GM12878 (cell line): ENCODE measurements around the gene DIS3L2. TPM values are rescaled to one million over a fixed set of nuclear protein-coding genes. Genes with fewer than 3 reads are reported as not detected.

Experiments
- ATAC-seq: fragments of 200-7000 bp; cut with Tn5 transposase; 3 replicates; pipeline ENCODE4 v1.9.1; 2020; ENCODE audit warnings: mild to moderate bottlenecking, moderate library complexity
- BruUV-seq: library from RNA; stranded (reverse); fragments of 400-500 nt; replicated peaks from 2 replicates; lab custom pipeline; 2021; lab: Mats Ljungman, UMichigan
- CTCF ChIA-PET: fragments of 300-600 bp; sonication (Branson Sonifier 250); formaldehyde crosslinking; extraction: SDS; loops from one replicate; lab custom pipeline; 2021; ENCODE audit warnings: inconsistent platforms; lab: Yijun Ruan, JAX
- POLR2A ChIA-PET: fragments of 350-600 bp; formaldehyde crosslinking; extraction: SDS; loops from one replicate; lab custom pipeline; 2021; ENCODE audit warnings: inconsistent platforms; lab: Charles Lee
- RAD21 ChIA-PET: fragments of 300-600 bp; sonication (Branson Sonifier 250); formaldehyde crosslinking; loops from one replicate; lab custom pipeline; 2023; ENCODE audit warnings: antibody characterized with exemption; ENCODE audit not compliant: unreplicated experiment; lab: Charles Lee
- SMC1A ChIA-PET: fragments of 300-600 bp; sonication (Branson Sonifier 250); formaldehyde crosslinking; loops from one replicate; lab custom pipeline; 2023; ENCODE audit not compliant: unreplicated experiment, uncharacterized antibody; lab: Charles Lee
- DNase-seq: peaks from one replicate; pipeline ENCODE4 v3.0.0-alpha.2; 2011; ENCODE audit warnings: low read depth, low spot score
- FAIRE-seq: peaks from 3 replicates; lab custom pipeline; 2011; peaks lifted over from hg19 to GRCh38; lab: Jason Lieb, UNC
- H2AFZ ChIP-seq: 2 replicates; pipeline ENCODE4 v1.6.0; 2011; ENCODE audit warnings: low read depth, low read length, control low read depth; ENCODE audit not compliant: control insufficient read depth
- H3K27ac ChIP-seq: 2 replicates; pipeline ENCODE4 v1.5.1; 2011; ENCODE audit warnings: control low read depth; ENCODE audit not compliant: control insufficient read depth, insufficient read depth
- H3K27me3 ChIP-seq, 2 experiments: replicated peaks in 1 of 2; 2 replicates each; pipeline versions ENCODE4 v1.6.0 to v1.6.1; 2011; ENCODE audit warnings: low read length in 1 of 2; ENCODE audit not compliant: control insufficient read depth in 2 of 2, insufficient read depth in 2 of 2
- H3K36me3 ChIP-seq, 2 experiments: 2 replicates each; pipeline ENCODE4 v1.5.1; 2011; ENCODE audit warnings: low read length in 1 of 2; ENCODE audit not compliant: control insufficient read depth in 2 of 2, insufficient read depth in 2 of 2
- H3K4me1 ChIP-seq: 2 replicates; pipeline ENCODE4 v1.6.1; 2011; ENCODE audit warnings: mild to moderate bottlenecking, low read length, moderate library complexity, mixed read lengths; ENCODE audit not compliant: control insufficient read depth, insufficient read depth
- H3K4me2 ChIP-seq: 2 replicates; pipeline ENCODE4 v1.6.0; 2011; ENCODE audit warnings: control low read depth; ENCODE audit not compliant: control insufficient read depth, insufficient read depth
- H3K4me3 ChIP-seq: fragments of 200-600 bp; sonication (generic); 2 replicates; pipeline ENCODE4 v1.5.1; 2016
- H3K79me2 ChIP-seq: 2 replicates; pipeline ENCODE4 v1.6.0; 2011; ENCODE audit warnings: low read length; ENCODE audit not compliant: control insufficient read depth, insufficient read depth
- H3K9ac ChIP-seq: 2 replicates; pipeline ENCODE4 v1.8.0; 2011; ENCODE audit warnings: low read length, control low read depth, mixed read lengths; ENCODE audit not compliant: control insufficient read depth, insufficient read depth
- H3K9me3 ChIP-seq: replicated peaks from 3 replicates; pipeline ENCODE4 v1.5.1; 2011; ENCODE audit warnings: mild to moderate bottlenecking, low read length; ENCODE audit not compliant: control insufficient read depth, insufficient read depth
- H4K20me1 ChIP-seq: 2 replicates; pipeline ENCODE4 v1.6.0; 2011; ENCODE audit not compliant: control insufficient read depth, insufficient read depth
- ATF7 ChIP-seq: fragments of 450-650 bp; IDR thresholded peaks from 2 replicates; pipeline ENCODE4 v1.6.1; 2016; ENCODE audit warnings: low read depth, mild to moderate bottlenecking
- BACH1 ChIP-seq: fragments of 450-650 bp; IDR thresholded peaks from 2 replicates; pipeline ENCODE4 v1.6.1; 2017; ENCODE audit warnings: mild to moderate bottlenecking, borderline replicate concordance
- CBFB ChIP-seq: IDR thresholded peaks from 2 replicates; pipeline ENCODE4 v1.6.1; 2016; ENCODE audit warnings: antibody characterized with exemption, low read depth
- CHD2 ChIP-seq: IDR thresholded peaks from 2 replicates; pipeline ENCODE4 v1.6.1; 2011; ENCODE audit warnings: low read depth, low read length, improper control_type of control experiment, borderline replicate concordance
- ESRRA ChIP-seq: IDR thresholded peaks from 2 replicates; pipeline ENCODE4 v1.6.1; 2012; ENCODE audit warnings: mild to moderate bottlenecking, low read length, improper control_type of control experiment
- HDAC2 ChIP-seq: fragments of 200-600 bp; sonication (generic); IDR thresholded peaks from 2 replicates; pipeline ENCODE4 v1.6.1; 2017
- HSF1 ChIP-seq: fragments of 150-350 bp; IDR thresholded peaks from 2 replicates; pipeline ENCODE4 v1.6.1; 2014; ENCODE audit warnings: mild to moderate bottlenecking, low read depth, low read length
- NFXL1 ChIP-seq: fragments of 450-650 bp; IDR thresholded peaks from 2 replicates; pipeline ENCODE4 v1.6.1; 2017; ENCODE audit warnings: antibody characterized with exemption, mild to moderate bottlenecking, borderline replicate concordance
- NRF1 ChIP-seq: conservative IDR thresholded peaks from 2 replicates; pipeline ENCODE4 v1.6.1; 2011; ENCODE audit warnings: mild to moderate bottlenecking, low read depth, low read length, improper control_type of control experiment
- POLR2AphosphoS2 ChIP-seq: IDR thresholded peaks from 2 replicates; pipeline ENCODE4 v1.6.1; 2011; ENCODE audit warnings: low read depth, mild to moderate bottlenecking, low read length, improper control_type of control experiment, moderate library complexity
- SMARCA5 ChIP-seq: fragments of 450-650 bp; IDR thresholded peaks from 2 replicates; pipeline ENCODE4 v1.6.1; 2017; ENCODE audit warnings: mild to moderate bottlenecking
- SP1 ChIP-seq: IDR thresholded peaks from one replicate; pipeline ENCODE4 v1.6.1; 2011; ENCODE audit warnings: low read depth, low read length
- TCF12 ChIP-seq: IDR thresholded peaks from 2 replicates; pipeline ENCODE4 v1.6.1; 2011; ENCODE audit warnings: low read depth, mild to moderate bottlenecking, low read length
- WRNIP1 ChIP-seq: IDR thresholded peaks from 2 replicates; pipeline ENCODE4 v1.6.1; 2011; ENCODE audit warnings: low read depth, low read length, improper control_type of control experiment, borderline replicate concordance
- ZNF217 ChIP-seq: fragments of 450-650 bp; IDR thresholded peaks from 2 replicates; pipeline ENCODE4 v1.6.1; 2017; ENCODE audit warnings: antibody characterized with exemption, mild to moderate bottlenecking
- ZNF687 ChIP-seq: fragments of 450-650 bp; IDR thresholded peaks from 2 replicates; pipeline ENCODE4 v1.6.1; 2017; ENCODE audit warnings: mild to moderate bottlenecking, moderate library complexity
- WGBS: methylation state at CpG from one replicate; pipeline ENCODE4 v1.1.6; 2016; ENCODE audit warnings: low lambda C conversion rate; ENCODE audit not compliant: insufficient replicate concordance, insufficient coverage; ENCODE audit errors: missing lambda C conversion rate; 5-methylcytosine and 5-hydroxymethylcytosine counted together
- in situ Hi-C: fragments of 300-500 bp; cut with MboI; formaldehyde crosslinking; loops from 9 replicates; pipeline ENCODE4 v1.14.3; 2018; ENCODE audit warnings: mixed read lengths
- intact Hi-C: fragments of 100-400 bp; cut with micrococcal nuclease; formaldehyde crosslinking; loops from one replicate; pipeline ENCODE4 v1.14.2; 2022; ENCODE audit not compliant: unreplicated experiment
- polyA plus RNA-seq, 11 experiments: library from polyadenylated mRNA; depleted of rRNA in 4 of 11; unstranded in 6 of 11; stranded (reverse) in 5 of 11; fragments of >200 nt; fragmentation: Nextera tagmentation in 4 of 11; fragmentation: Illumina TruSeq in 1 of 11; extraction: Ambion mirVana in 4 of 11; extraction: Trizol in 1 of 11; gene quantifications; 1 replicate in 1 of 11; 2 replicates in 10 of 11; pipeline versions ENCODE4 v1.2.1 to v1.2.3, GENCODE V29; 2011 to 2016; ENCODE audit warnings: inconsistent platforms in 2 of 11, missing spikeins in 2 of 11, low read depth in 1 of 11
- total RNA-seq, 4 experiments: library from RNA; depleted of rRNA in 3 of 4; stranded (reverse); fragments of >200 nt in 3 of 4; fragmentation: Illumina TruSeq in 1 of 4; extraction: Trizol in 1 of 4; gene quantifications; 2 replicates each; pipeline versions ENCODE4 v1.2.1 to v1.2.3, GENCODE V29; 2013 to 2021

The DIS3L2 gene
- total and polyA plus RNA-seq, 10 of the 15 experiments (the other 5 are each of a cell fraction or from before 2014, with no cell fraction given) = 3.5 to 27.1 (median 16.0) TPM

- CTCF ChIA-PET = no interaction called here
Measured at GRCh38 chr2:232023426-232023825, 61.9 kb downstream of the DIS3L2 start.

GRCh38 chr2:232024457-232024856 lies 62.9 kb downstream of the DIS3L2 start:
- ATAC-seq = no peak
- intact Hi-C loops = no loop called here
- Histone ChIP-seq H3K4me3 (no peak overlapping the region), H3K79me2 (no peaks in the 10 kb centered on the region), H3K36me3 (peaks cover 0 to 3% of the 10 kb centered on the region in 2 experiments; a peak in 2 of 4 replicates), H4K20me1 (peaks cover 6% of the 10 kb centered on the region; the same call in 1 of the 2 replicates), H3K9ac (no peak overlapping the region), H3K9me3 (no peaks in the 10 kb centered on the region), H3K27me3 (no peaks in the 10 kb centered on the region), H2AFZ (no peak overlapping the region), H3K4me2 (no peak overlapping the region), H3K4me1 (peaks cover 18% of the 10 kb centered on the region; the same call in 1 of the 2 replicates), H3K27ac (no peak overlapping the region)
- ChIA-PET RAD21 (interaction anchor here (0.9 kb wide), 1 partner anchor 36 kb away, joined by 3 read pairs; no protein-coding TSS in a partner anchor), CTCF (no interaction called here), POLR2A (no interaction called here), SMC1A (interaction anchor here (1.0 to 1.4 kb wide), 2 partner anchors 14 to 33 kb away, joined by 3 to 4 read pairs; no protein-coding TSS in a partner anchor)
- no peak for DNase-seq
- no TSS peak for BruUV-seq
- WGBS = over 99% methylated on average over 7 of the region's 7 CpGs
- in situ Hi-C loops = no loop called here
- FAIRE-seq = no peak
- no peak for TF ChIP-seq BACH1
- no peak for TF ChIP-seq SMARCA5
- TF ChIP-seq ZNF217 = no peak
- no peak for TF ChIP-seq TCF12
- TF ChIP-seq NRF1 = no peak
- TF ChIP-seq WRNIP1 = no peak
- TF ChIP-seq HSF1 = no peak
- TF ChIP-seq ZNF687 = no peak
- no peak for TF ChIP-seq CHD2
- TF ChIP-seq HDAC2 = no peak
- TF ChIP-seq NFXL1 = no peak

More at GRCh38 chr2:232023426-232023825, 61.9 kb downstream of the DIS3L2 start:
- Histone ChIP-seq H4K20me1 (peaks cover 2% of the 10 kb centered on the region; the same call in 1 of the 2 replicates), H2AFZ (no peak overlapping the region), H3K27ac (no peak overlapping the region), H3K36me3 (peaks cover 0 to 3% of the 10 kb centered on the region in 2 experiments; a peak in 2 of 4 replicates), H3K9me3 (no peaks in the 10 kb centered on the region), H3K4me3 (no peak overlapping the region), H3K9ac (no peak overlapping the region), H3K4me1 (peaks cover 15% of the 10 kb centered on the region; the same call in 1 of the 2 replicates), H3K27me3 (no peaks in the 10 kb centered on the region), H3K79me2 (no peaks in the 10 kb centered on the region), H3K4me2 (no peak overlapping the region)
- no TSS peak for BruUV-seq
- no peak for DNase-seq
- SMC1A ChIA-PET = interaction anchor here (0.7 kb wide), 1 partner anchor 35 kb away, joined by 3 read pairs; no protein-coding TSS in a partner anchor
- POLR2A ChIA-PET = no interaction called here
- no peak for FAIRE-seq
- in situ Hi-C loops = no loop called here
- RAD21 ChIA-PET = interaction anchor here (0.9 kb wide), 1 partner anchor 35 kb away, joined by 3 read pairs; no protein-coding TSS in a partner anchor
- no peak for TF ChIP-seq SP1
- TF ChIP-seq CBFB = no peak
- TF ChIP-seq POLR2AphosphoS2 = no peak
- TF ChIP-seq ESRRA = no peak
- TF ChIP-seq ATF7 = no peak
- no peak for TF ChIP-seq CHD2
- ATAC-seq = no peak
- intact Hi-C loops = no loop called here
